Tibial nerve (tissue), 4 donors: ENCODE data around the gene WSB2. TPM values are rescaled to one million over a fixed set of nuclear protein-coding genes. Genes with fewer than 3 reads are reported as not detected.

Experiments
- DNase-seq, 2 donors: peaks; one replicate each; pipeline ENCODE4 v3.0.0-alpha.2; 2019; ENCODE audit warnings: low spot score in 2 of 2
- H3K27ac ChIP-seq, 4 donors: fragments of 200-600 bp; sonication (generic) in 3 of 4; one replicate each; pipeline ENCODE4 v1.5.1; 2017 to 2019; ENCODE audit warnings: mild to moderate bottlenecking in 1 of 4
- H3K27me3 ChIP-seq, 2 donors: fragments of 200-600 bp; sonication (generic) in 1 of 2; one replicate each; pipeline versions ENCODE4 v1.5.1 to v1.6.0; 2017 to 2019
- H3K36me3 ChIP-seq, 3 donors: fragments of 200-600 bp; sonication (generic); one replicate each; pipeline ENCODE4 v1.5.1; 2018 to 2019
- H3K4me1 ChIP-seq, 4 donors: fragments of 200-600 bp; sonication (generic) in 3 of 4; one replicate each; pipeline ENCODE4 v1.5.1; 2017 to 2019
- H3K4me3 ChIP-seq, 4 donors: fragments of 200-600 bp; sonication (generic) in 3 of 4; one replicate each; pipeline ENCODE4 v1.5.1; 2017 to 2019; ENCODE audit warnings: mild to moderate bottlenecking in 1 of 4, moderate library complexity in 1 of 4
- H3K9me3 ChIP-seq, 4 donors: fragments of 200-600 bp; sonication (generic) in 3 of 4; one replicate each; pipeline ENCODE4 v1.5.1; 2017 to 2019
- EP300 ChIP-seq, 2 donors: sonication (generic); formaldehyde crosslinking; IDR thresholded peaks; one replicate each; pipeline ENCODE4 v1.6.1; 2017; ENCODE audit warnings: antibody characterized with exemption in 2 of 2, mild to moderate bottlenecking in 1 of 2
- POLR2A ChIP-seq, 2 donors: fragments of 450-650 bp; IDR thresholded peaks; one replicate each; pipeline ENCODE4 v1.6.1; 2017; ENCODE audit warnings: antibody characterized with exemption in 2 of 2, mild to moderate bottlenecking in 2 of 2, moderate library complexity in 2 of 2
- WGBS, 2 donors: methylation state at CpG; one replicate each; pipeline ENCODE4 v1.1.5; 2018; 5-methylcytosine and 5-hydroxymethylcytosine counted together
- small RNA-seq: library from RNA; depleted of rRNA; stranded (forward); fragments of <200 nt; gene quantifications from one replicate; pipeline ENCODE3, GENCODE V24; 2016
- total RNA-seq, 4 donors: library from RNA; depleted of rRNA; stranded (reverse); fragments of >200 nt; gene quantifications; one replicate each; pipeline ENCODE4 v1.1.0, GENCODE V29; 2016
- TF ChIP-seq, protein P1 (sequence below), 5 experiments: fragments of 200-600 bp in 3 of 5; fragments of 450-650 bp in 2 of 5; sonication (generic) in 3 of 5; IDR thresholded peaks; one replicate each; pipeline ENCODE4 v1.5.1; 2016 to 2019; ENCODE audit warnings: antibody characterized with exemption in 5 of 5, mild to moderate bottlenecking in 3 of 5, moderate library complexity in 2 of 5

Gene WSB2
- total RNA-seq, 4 donors from 2014 or later, result 39.8 to 66.9 (median 48.0) TPM

DNA sequence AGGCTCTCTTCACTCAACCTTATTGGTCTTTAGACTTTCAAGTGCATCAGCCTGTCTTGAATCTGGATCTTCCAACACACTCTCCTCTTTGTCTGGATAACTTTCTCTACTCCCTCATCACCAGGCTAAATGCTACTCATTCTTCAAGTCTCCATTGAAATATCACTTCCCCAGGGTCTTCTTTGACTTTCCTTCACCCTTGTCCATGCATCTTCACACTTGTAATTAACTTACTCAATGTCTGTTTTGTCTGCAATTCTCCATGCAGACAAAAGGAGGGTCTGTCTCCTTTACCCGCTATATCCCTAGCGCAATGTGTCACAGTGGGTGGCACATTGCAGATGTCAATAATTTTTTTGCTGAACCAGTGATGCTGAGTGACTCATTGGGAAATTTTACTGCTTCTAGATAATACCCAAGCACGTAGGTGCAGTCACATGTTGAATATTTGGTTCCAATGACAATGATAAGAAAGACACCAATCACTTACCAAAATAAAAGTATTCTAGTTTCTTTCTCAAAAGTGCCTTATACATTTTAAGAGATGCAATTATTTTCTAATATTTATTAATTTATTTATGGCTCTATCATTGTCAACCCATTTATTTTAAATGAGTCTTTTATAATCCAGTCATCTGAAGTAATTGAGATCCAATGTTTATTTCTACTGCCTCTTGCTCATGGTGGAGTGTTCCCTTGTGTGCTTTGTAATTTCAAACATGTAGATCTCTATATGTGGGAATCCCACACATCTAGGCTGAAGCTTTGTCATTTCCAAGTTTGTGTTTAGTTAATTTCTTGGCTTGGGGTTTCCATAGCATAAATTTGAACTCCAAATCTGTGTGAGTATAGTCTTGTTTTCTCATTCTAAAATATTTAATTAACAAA is 66.2 kb downstream of the WSB2 start:
- no peaks in the 10 kb centered on the region for H3K27me3 ChIP-seq
- no peaks in the 10 kb centered on the region for H3K4me1 ChIP-seq
- 48 to 52% methylated on average over 3 of the region's 3 CpGs for WGBS, 2 donors
- TF ChIP-seq EP300 (IDR thresholded peaks at IDR 0.05), result no peak
- TF ChIP-seq POLR2A (IDR thresholded peaks at IDR 0.05), result no peak
- TF ChIP-seq, protein P1, sequence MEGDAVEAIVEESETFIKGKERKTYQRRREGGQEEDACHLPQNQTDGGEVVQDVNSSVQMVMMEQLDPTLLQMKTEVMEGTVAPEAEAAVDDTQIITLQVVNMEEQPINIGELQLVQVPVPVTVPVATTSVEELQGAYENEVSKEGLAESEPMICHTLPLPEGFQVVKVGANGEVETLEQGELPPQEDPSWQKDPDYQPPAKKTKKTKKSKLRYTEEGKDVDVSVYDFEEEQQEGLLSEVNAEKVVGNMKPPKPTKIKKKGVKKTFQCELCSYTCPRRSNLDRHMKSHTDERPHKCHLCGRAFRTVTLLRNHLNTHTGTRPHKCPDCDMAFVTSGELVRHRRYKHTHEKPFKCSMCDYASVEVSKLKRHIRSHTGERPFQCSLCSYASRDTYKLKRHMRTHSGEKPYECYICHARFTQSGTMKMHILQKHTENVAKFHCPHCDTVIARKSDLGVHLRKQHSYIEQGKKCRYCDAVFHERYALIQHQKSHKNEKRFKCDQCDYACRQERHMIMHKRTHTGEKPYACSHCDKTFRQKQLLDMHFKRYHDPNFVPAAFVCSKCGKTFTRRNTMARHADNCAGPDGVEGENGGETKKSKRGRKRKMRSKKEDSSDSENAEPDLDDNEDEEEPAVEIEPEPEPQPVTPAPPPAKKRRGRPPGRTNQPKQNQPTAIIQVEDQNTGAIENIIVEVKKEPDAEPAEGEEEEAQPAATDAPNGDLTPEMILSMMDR (IDR thresholded peaks at IDR 0.05), result no peak
- peaks cover 0 to 18% (median 0%) of the 10 kb centered on the region in 4 donors for H3K9me3 ChIP-seq
- no peak overlapping the region for H3K4me3 ChIP-seq
- no peak overlapping the region for H3K27ac ChIP-seq
- DNase-seq, result no peak
- H3K36me3 ChIP-seq, result no peaks in the 10 kb centered on the region

GRCh38 chr12:117986705-117987469 is 74.1 kb downstream of the WSB2 start:
- Histone ChIP-seq H3K4me1 (no peaks in the 10 kb centered on the region), H3K27ac (no peak overlapping the region), H3K27me3 (no peaks in the 10 kb centered on the region), H3K4me3 (no peak overlapping the region), H3K9me3 (peaks cover 0 to 13% (median 0%) of the 10 kb centered on the region in 4 donors), H3K36me3 (no peaks in the 10 kb centered on the region)
- WGBS, 2 donors, result 51 to 58% methylated on average over 4 of the region's 4 CpGs
- TF ChIP-seq EP300 (IDR thresholded peaks at IDR 0.05) (no peak), POLR2A (IDR thresholded peaks at IDR 0.05) (no peak)
- TF ChIP-seq, protein P1 (IDR thresholded peaks at IDR 0.05), result no peak
- no peak for DNase-seq

DNA sequence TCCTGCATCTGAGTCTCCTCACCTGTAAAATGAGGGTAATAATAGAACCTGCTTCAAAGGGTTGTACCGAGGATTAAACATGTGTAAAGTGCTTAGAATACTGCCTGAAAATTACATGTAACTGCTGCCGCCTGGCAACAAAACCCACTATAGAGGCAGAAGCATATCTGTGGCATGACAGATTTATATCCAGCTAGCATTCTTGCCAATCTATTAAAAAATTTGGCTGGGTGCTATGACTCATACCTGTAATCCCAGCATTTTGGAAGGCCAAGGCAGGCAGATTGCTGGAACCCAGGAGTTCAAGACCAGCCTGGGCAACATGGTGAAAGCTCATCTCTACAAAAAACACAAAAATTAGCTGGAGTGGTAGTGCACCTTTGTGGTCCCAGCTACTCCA is 75.8 kb downstream of the WSB2 start:
- H3K36me3 ChIP-seq, result no peaks in the 10 kb centered on the region
- 88 to 91% methylated on average over 2 of the region's 2 CpGs for WGBS, 2 donors
- no peak overlapping the region for H3K4me3 ChIP-seq

More for the DNA sequence above, 75.8 kb downstream of the WSB2 start:
- peaks cover 0 to 13% (median 0%) of the 10 kb centered on the region in 4 donors for H3K9me3 ChIP-seq
- H3K4me1 ChIP-seq, result no peaks in the 10 kb centered on the region
- no peak overlapping the region for H3K27ac ChIP-seq
- H3K27me3 ChIP-seq, result no peaks in the 10 kb centered on the region
- TF ChIP-seq EP300 (IDR thresholded peaks at IDR 0.05), result no peak
- TF ChIP-seq, protein P1 (IDR thresholded peaks at IDR 0.05), result no peak
- no peak for TF ChIP-seq POLR2A (IDR thresholded peaks at IDR 0.05)
- no peak for DNase-seq

Small RNA genes lying within 50 kb of the gene (small RNA-seq; reads per million reads assigned to genes)
- gene AC131159.1, result not detected

Other genes starting within 250 kb of the WSB2 start
- under 1 TPM in 1 of 4 donors, not detected in 3; under 0.01 TPM for gene KSR2, start 92.2 kb downstream of the WSB2 start, total RNA-seq
- 10 to 100 TPM in 1 of 4 donors, 1 to 10 TPM in 3; 4.8 to 17.3 (median 8.4) TPM for gene RFC5, start 44.5 kb downstream of the WSB2 start, total RNA-seq
- 10 to 100 TPM; 26.8 to 53.1 (median 34.0) TPM for gene VSIG10, start 42.8 kb upstream of the WSB2 start, total RNA-seq
- gene PEBP1, start 74.9 kb upstream of the WSB2 start, total RNA-seq, result 100 to 1,000 TPM; 380 to 704 (median 496) TPM